OCI-LY7 (cell line): ENCODE results near the gene ALPG. TPM values are rescaled to one million over a fixed set of nuclear protein-coding genes. Genes with fewer than 3 reads are reported as not detected.

ENCODE experiments used
- BruUV-seq: library from RNA; stranded (reverse); fragments of 400-500 nt; replicated peaks from 2 replicates; lab custom pipeline; 2021; lab: Mats Ljungman, UMichigan
- CTCF ChIA-PET: fragments of 300-600 bp; sonication (Branson Sonifier 250); formaldehyde crosslinking; loops from one replicate; lab custom pipeline; 2022; ENCODE audit warnings: antibody characterized with exemption; ENCODE audit not compliant: unreplicated experiment; lab: Charles Lee
- POLR2A ChIA-PET: fragments of 300-600 bp; sonication (Branson Sonifier 250); formaldehyde crosslinking; loops from one replicate; lab custom pipeline; 2022; ENCODE audit warnings: antibody characterized with exemption; lab: Charles Lee
- DNase-seq: peaks from one replicate; pipeline ENCODE4 v3.0.0-alpha.2; 2015; ENCODE audit warnings: low spot score
- H2AFZ ChIP-seq: fragments of 200-600 bp; sonication (generic), shearing (Covaris generic); 2 replicates; pipeline ENCODE4 v1.6.1; 2014; ENCODE audit warnings: mild to moderate bottlenecking, antibody characterized with exemption, low read length, moderate library complexity
- H3K27ac ChIP-seq: fragments of 200-600 bp; sonication (generic); 2 replicates; pipeline ENCODE4 v1.5.1; 2014; ENCODE audit warnings: mixed run types, low read depth, mild to moderate bottlenecking, moderate library complexity, low read length, inconsistent platforms; ENCODE audit not compliant: poor library complexity, severe bottlenecking
- H3K36me3 ChIP-seq: fragments of 200-600 bp; sonication (generic); 2 replicates; pipeline ENCODE4 v1.6.1; 2014; ENCODE audit warnings: mild to moderate bottlenecking, antibody characterized with exemption, low read length, moderate library complexity, mixed read lengths; ENCODE audit not compliant: insufficient read depth
- H3K4me1 ChIP-seq: fragments of 200-600 bp; sonication (generic); 2 replicates; pipeline ENCODE4 v1.5.1; 2014; ENCODE audit warnings: mild to moderate bottlenecking, low read length; ENCODE audit not compliant: insufficient read depth, poor library complexity, severe bottlenecking
- H3K4me2 ChIP-seq: fragments of 200-600 bp; sonication (generic); 2 replicates; pipeline ENCODE4 v1.6.1; 2014; ENCODE audit warnings: mild to moderate bottlenecking, low read length
- H3K4me3 ChIP-seq: fragments of 200-600 bp; sonication (generic); 2 replicates; pipeline ENCODE4 v1.5.1; 2014; ENCODE audit warnings: mild to moderate bottlenecking, low read depth, low read length; ENCODE audit not compliant: poor library complexity, severe bottlenecking
- H3K79me2 ChIP-seq: fragments of 200-600 bp; sonication (generic); 2 replicates; pipeline ENCODE4 v1.6.1; 2016; ENCODE audit warnings: low read depth, mild to moderate bottlenecking, low read length, moderate library complexity, mixed read lengths; ENCODE audit not compliant: insufficient read depth
- H3K9me2 ChIP-seq: fragments of 200-600 bp; sonication (generic); 2 replicates; pipeline ENCODE4 v1.6.1; 2016; ENCODE audit warnings: mild to moderate bottlenecking, low read length, mixed read lengths; ENCODE audit not compliant: insufficient read depth
- H3K9me3 ChIP-seq: fragments of 200-600 bp; sonication (generic); 2 replicates; pipeline ENCODE4 v1.6.1; 2014; ENCODE audit warnings: mild to moderate bottlenecking, mixed run types, low read length, mixed read lengths
- H4K20me1 ChIP-seq: fragments of 200-600 bp; sonication (generic); 2 replicates; pipeline ENCODE4 v1.6.1; 2014; ENCODE audit warnings: mild to moderate bottlenecking, antibody characterized with exemption, low read length, moderate library complexity, mixed read lengths; ENCODE audit not compliant: insufficient read depth
- EZH2phosphoT487 ChIP-seq: fragments of 200-600 bp; sonication (generic); IDR thresholded peaks from 2 replicates; pipeline ENCODE4 v1.6.1; 2018; ENCODE audit warnings: low read depth, borderline replicate concordance, mild to moderate bottlenecking, mixed run types, antibody characterized with exemption, low read length, moderate library complexity, mixed read lengths
- intact Hi-C: fragments of 100-400 bp; cut with micrococcal nuclease; formaldehyde crosslinking; loops from one replicate; pipeline ENCODE4 v1.10.0; 2022; ENCODE audit not compliant: unreplicated experiment
- total RNA-seq, 2 experiments: library from RNA; depleted of rRNA in 1 of 2; stranded (reverse); fragments of >200 nt in 1 of 2; shearing (Covaris generic) in 1 of 2; gene quantifications; 2 replicates each; pipeline ENCODE4 v1.2.3, GENCODE V29; 2014 to 2022
- TF ChIP-seq, protein P1 (sequence below): fragments of 200-600 bp; sonication (generic); conservative IDR thresholded peaks from 2 replicates; pipeline ENCODE4 v1.5.1; 2014; ENCODE audit warnings: mild to moderate bottlenecking, antibody characterized with exemption, low read length, moderate library complexity, mixed read lengths

Gene ALPG
- total RNA-seq, 2 experiments from 2014 or later, result not detected

DNA sequence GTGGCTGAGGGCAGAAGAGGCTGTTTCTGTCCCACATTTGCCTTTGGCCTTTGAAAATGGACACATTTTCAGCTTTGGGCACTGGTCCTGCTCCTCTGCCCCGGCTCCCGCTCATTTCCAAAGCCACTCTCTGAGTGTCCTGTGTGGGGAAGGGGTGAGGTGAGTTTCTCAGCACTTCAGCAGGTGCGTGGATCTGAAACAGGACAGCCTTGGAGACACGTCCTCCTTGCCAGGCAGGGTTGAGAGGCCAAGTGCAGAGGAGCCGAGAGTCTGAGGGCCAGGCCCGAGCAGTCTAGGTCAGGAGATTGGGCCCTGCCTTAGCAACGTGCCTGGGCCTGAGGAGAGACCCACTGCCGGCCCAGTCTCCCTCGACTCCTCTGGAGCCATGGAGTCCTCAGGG, 27.4 kb downstream of the ALPG start:
- intact Hi-C loops, result no loop called here
- no peak for DNase-seq
- Histone ChIP-seq H4K20me1 (no peaks in the 10 kb centered on the region), H3K9me3 (no peaks in the 10 kb centered on the region), H2AFZ (no peak overlapping the region), H3K4me2 (no peak overlapping the region), H3K27ac (no peak overlapping the region), H3K79me2 (no peaks in the 10 kb centered on the region), H3K36me3 (no peaks in the 10 kb centered on the region), H3K4me3 (no peak overlapping the region), H3K4me1 (no peaks in the 10 kb centered on the region), H3K9me2 (no peaks in the 10 kb centered on the region)
- BruUV-seq, result no TSS peak
- ChIA-PET POLR2A (no interaction called here), CTCF (interaction anchor here (0.5 to 0.9 kb wide), 2 partner anchors 36 to 63 kb away, joined by 3 to 5 read pairs; no protein-coding TSS in a partner anchor)
- TF ChIP-seq, protein P1, sequence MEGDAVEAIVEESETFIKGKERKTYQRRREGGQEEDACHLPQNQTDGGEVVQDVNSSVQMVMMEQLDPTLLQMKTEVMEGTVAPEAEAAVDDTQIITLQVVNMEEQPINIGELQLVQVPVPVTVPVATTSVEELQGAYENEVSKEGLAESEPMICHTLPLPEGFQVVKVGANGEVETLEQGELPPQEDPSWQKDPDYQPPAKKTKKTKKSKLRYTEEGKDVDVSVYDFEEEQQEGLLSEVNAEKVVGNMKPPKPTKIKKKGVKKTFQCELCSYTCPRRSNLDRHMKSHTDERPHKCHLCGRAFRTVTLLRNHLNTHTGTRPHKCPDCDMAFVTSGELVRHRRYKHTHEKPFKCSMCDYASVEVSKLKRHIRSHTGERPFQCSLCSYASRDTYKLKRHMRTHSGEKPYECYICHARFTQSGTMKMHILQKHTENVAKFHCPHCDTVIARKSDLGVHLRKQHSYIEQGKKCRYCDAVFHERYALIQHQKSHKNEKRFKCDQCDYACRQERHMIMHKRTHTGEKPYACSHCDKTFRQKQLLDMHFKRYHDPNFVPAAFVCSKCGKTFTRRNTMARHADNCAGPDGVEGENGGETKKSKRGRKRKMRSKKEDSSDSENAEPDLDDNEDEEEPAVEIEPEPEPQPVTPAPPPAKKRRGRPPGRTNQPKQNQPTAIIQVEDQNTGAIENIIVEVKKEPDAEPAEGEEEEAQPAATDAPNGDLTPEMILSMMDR, result no peak
- no peak for TF ChIP-seq EZH2phosphoT487

GRCh38 chr2:232434563-232435374, 28.1 kb downstream of the ALPG start:
- Histone ChIP-seq H3K9me2 (no peaks in the 10 kb centered on the region), H3K4me3 (no peak overlapping the region), H3K27ac (no peak overlapping the region), H4K20me1 (no peaks in the 10 kb centered on the region), H3K9me3 (no peaks in the 10 kb centered on the region), H3K36me3 (no peaks in the 10 kb centered on the region), H2AFZ (no peak overlapping the region), H3K79me2 (no peaks in the 10 kb centered on the region), H3K4me1 (no peaks in the 10 kb centered on the region), H3K4me2 (no peak overlapping the region)
- no TSS peak for BruUV-seq
- no peak for DNase-seq
- ChIA-PET CTCF (interaction anchor here (0.5 to 0.9 kb wide), 3 partner anchors 37 to 131 kb away, joined by 3 to 6 read pairs (median 5); no protein-coding TSS in a partner anchor), POLR2A (no interaction called here)
- intact Hi-C loops, result no loop called here
- no peak for TF ChIP-seq EZH2phosphoT487
- TF ChIP-seq, protein P1, result no peak

- no peak overlapping the region for H3K27ac ChIP-seq
- H4K20me1 ChIP-seq, result no peaks in the 10 kb centered on the region
- no peak overlapping the region for H3K4me3 ChIP-seq
- no TSS peak for BruUV-seq
- H3K9me2 ChIP-seq, result no peaks in the 10 kb centered on the region
- no peak overlapping the region for H2AFZ ChIP-seq
- H3K79me2 ChIP-seq, result no peaks in the 10 kb centered on the region
- no peak overlapping the region for H3K4me2 ChIP-seq
- H3K4me1 ChIP-seq, result no peaks in the 10 kb centered on the region
- intact Hi-C loops, result no loop called here
- H3K9me3 ChIP-seq, result no peaks in the 10 kb centered on the region
- no peaks in the 10 kb centered on the region for H3K36me3 ChIP-seq
- no peak for TF ChIP-seq EZH2phosphoT487
- TF ChIP-seq, protein P1, result no peak
- CTCF ChIA-PET, result interaction anchor here (0.5 kb wide), 1 partner anchor 132 kb away, joined by 6 read pairs; no protein-coding TSS in a partner anchor
- no peak for DNase-seq
- POLR2A ChIA-PET, result no interaction called here
These were observed 28.7 kb downstream of the ALPG start for GRCh38 chr2:232435375-232435648.
